ENCODE results near the gene RXRG.

GRCh38 chr1:165425621-165426020 lies 19.3 kb downstream of the RXRG start:
- TF ChIP-seq REST (IDR thresholded peaks at IDR 0.05; ENCODE audit: insufficient read depth in 1 of 2, low read depth in 2 of 2, low read length in 2 of 2) (no peak), POLR2AphosphoS5 (IDR thresholded peaks at IDR 0.05; ENCODE audit: low read depth, low read length) (no peak)

All from PFSK-1 (cell line).